Fibroblast of pulmonary artery (primary cell): ENCODE data around the gene THADA.

Source experiments
- DNase-seq: peaks from one replicate; pipeline ENCODE4 v3.0.0-alpha.2; 2010; ENCODE audit warnings: low read depth
- H3K4me3 ChIP-seq: replicated peaks from 2 replicates; pipeline ENCODE4 v1.5.1; 2011; ENCODE audit warnings: low read depth, mild to moderate bottlenecking, control low read depth, low read length, moderate library complexity
- TF ChIP-seq, protein P1 (sequence below): IDR thresholded peaks from 2 replicates; pipeline ENCODE4 v1.5.1; 2011; ENCODE audit warnings: mild to moderate bottlenecking, control low read depth, low read length, inconsistent platforms; ENCODE audit errors: missing control alignments

THADA gene

DNA sequence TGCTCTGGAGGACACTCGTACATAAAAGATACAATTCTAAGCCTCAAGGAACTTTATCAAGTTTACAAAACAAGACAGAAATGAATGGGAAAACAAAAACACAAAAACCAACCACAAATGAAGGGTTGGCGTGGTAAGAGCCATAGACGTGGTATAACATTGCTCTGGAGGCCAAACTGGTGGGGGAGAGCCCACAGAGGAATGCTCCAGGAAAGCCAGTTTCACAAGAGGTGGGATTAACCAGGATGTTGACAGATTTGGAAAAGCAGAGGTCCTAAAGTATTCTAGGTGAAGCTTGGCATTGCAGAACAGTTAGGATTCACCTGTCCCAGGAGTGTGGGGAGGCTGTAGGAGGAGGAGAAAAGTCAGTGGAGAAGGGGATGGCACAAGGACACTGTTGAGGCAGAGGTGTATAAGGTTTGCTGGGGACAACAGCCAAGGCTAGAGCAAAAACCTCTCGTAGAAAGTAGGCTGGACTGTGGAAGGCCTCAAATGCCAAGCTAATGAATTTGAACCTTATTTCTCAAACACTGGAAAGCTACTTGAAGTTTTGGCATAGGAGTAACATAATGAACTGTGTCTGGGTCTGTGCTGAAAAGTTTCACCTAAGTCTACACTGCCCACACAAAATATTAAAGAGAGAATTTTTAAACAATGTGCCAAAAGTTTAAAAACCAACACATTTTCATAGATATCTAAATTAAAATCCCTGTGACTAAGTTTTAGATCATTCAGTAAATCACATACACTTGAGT, 135.1 kb downstream of the THADA start:
- H3K4me3 ChIP-seq, result no peak overlapping the region
- TF ChIP-seq, protein P1, sequence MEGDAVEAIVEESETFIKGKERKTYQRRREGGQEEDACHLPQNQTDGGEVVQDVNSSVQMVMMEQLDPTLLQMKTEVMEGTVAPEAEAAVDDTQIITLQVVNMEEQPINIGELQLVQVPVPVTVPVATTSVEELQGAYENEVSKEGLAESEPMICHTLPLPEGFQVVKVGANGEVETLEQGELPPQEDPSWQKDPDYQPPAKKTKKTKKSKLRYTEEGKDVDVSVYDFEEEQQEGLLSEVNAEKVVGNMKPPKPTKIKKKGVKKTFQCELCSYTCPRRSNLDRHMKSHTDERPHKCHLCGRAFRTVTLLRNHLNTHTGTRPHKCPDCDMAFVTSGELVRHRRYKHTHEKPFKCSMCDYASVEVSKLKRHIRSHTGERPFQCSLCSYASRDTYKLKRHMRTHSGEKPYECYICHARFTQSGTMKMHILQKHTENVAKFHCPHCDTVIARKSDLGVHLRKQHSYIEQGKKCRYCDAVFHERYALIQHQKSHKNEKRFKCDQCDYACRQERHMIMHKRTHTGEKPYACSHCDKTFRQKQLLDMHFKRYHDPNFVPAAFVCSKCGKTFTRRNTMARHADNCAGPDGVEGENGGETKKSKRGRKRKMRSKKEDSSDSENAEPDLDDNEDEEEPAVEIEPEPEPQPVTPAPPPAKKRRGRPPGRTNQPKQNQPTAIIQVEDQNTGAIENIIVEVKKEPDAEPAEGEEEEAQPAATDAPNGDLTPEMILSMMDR, result no peak
- no peak for DNase-seq

- DNase-seq, result no peak
- TF ChIP-seq, protein P1, result no peak
- no peak overlapping the region for H3K4me3 ChIP-seq
Measured at GRCh38 chr2:43460174-43460546, 135.7 kb downstream of the THADA start.

GRCh38 chr2:43459446-43460173, 136.2 kb downstream of the THADA start:
- DNase-seq, result peak; percentile 66
- TF ChIP-seq, protein P1, result no peak

DNA sequence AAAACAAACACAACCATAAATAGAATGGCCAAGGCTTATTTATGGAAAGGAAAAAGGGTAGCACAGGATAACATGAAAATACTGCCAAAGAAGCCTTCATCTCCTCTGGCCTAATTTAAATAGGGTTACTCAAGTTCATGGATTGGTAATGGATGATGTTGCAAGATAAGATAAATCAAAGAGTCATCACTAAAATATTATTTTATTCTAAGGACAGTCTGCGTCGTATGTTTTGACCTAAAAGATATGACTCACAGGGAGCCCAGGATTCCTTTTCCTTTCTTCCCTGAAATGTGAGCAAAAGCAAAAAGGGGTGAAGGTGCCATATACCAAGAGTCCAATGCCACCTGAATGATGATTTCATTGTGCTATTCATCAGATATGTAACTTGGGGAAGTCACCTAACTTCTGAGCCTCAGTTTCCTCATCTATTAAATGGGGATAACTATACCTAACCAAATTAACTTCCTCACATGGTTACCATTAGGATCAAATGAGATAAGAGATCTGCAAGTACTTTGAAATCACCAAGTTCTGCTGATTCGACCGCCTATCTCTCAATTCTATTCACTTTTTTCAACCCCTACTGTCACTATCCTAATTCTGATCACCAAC, 137.7 kb downstream of the THADA start:
- no peak overlapping the region for H3K4me3 ChIP-seq
- TF ChIP-seq, protein P1, result no peak
- DNase-seq, result peak; percentile 60

More at GRCh38 chr2:43459446-43460173, 136.2 kb downstream of the THADA start:
- no peak overlapping the region for H3K4me3 ChIP-seq

DNA sequence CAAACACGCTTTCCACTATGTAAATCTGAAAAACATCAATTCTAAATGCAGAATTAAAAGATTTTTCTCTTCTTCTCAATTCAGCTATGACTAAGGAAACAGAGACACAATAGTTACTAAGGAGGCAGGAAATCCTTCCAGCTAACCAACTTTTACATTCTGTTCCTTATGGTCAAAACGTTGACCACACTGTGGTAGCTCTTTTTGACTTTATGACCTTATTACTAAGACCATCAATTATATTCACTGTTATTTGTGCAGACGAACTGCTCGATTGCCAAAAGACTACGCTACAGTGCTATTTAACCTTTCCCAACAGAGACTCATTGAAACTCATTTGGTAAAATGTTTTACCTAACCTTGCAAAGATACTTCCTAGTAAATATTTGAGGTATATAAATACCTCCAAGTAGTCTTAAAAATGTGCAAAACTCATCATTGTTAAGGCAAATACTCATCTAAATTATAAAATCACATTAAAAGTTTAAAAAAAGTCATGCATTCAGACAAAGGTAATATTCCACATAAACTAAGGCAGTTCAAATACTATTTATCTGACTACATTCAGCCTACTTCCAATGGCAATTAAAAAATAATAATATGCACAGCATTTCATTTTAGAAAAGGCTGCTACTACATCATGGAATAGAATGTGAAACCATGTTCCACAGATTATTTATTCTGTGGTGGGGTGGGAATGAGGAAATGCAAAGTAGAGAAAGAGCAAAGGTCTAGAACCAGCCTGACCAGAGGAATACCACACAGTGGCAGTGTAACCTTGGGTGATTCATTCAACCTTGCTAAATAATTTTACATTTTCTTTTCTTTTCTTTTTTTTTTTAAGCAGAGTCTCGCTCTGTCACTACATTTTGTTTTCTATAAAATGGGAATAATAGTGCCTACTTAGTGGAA, 139.9 kb downstream of the THADA start:
- TF ChIP-seq, protein P1, result no peak

GRCh38 chr2:43455296-43455695, 140.5 kb downstream of the THADA start:
- TF ChIP-seq, protein P1, result no peak
- no peak overlapping the region for H3K4me3 ChIP-seq
- no peak for DNase-seq

More for the DNA sequence above, 139.9 kb downstream of the THADA start:
- no peak overlapping the region for H3K4me3 ChIP-seq
- DNase-seq, result peak; percentile 83
